Fibroblast of skin of abdomen (primary cell): ENCODE results near the gene CAB39. TPM values are rescaled to one million over a fixed set of nuclear protein-coding genes. Genes with fewer than 3 reads are reported as not detected.

Experiments used
- DNase-seq: peaks from one replicate; pipeline ENCODE4 v3.0.0-alpha.2; 2013
- polyA plus RNA-seq, 2 experiments: library from polyadenylated mRNA; unstranded; fragments of 120-200 nt; gene quantifications; one replicate each; pipeline ENCODE4 v1.2.1, GENCODE V29; 2013; ENCODE audit not compliant: insufficient read length in 2 of 2

The CAB39 gene
- polyA plus RNA-seq (2013, experiment 1 of 2; ENCODE audit: insufficient read length): 39.3 TPM
- 38.3 TPM for polyA plus RNA-seq (2013, experiment 2 of 2; ENCODE audit: insufficient read length)

GRCh38 chr2:230712443-230713330, at the start of gene CAB39:
Gene CAB39, plus strand, starts transcription at chr2:230712842. Its CDS starts 47,160 bp downstream, at chr2:230760002.
- peak; percentile 87 for DNase-seq

DNA sequence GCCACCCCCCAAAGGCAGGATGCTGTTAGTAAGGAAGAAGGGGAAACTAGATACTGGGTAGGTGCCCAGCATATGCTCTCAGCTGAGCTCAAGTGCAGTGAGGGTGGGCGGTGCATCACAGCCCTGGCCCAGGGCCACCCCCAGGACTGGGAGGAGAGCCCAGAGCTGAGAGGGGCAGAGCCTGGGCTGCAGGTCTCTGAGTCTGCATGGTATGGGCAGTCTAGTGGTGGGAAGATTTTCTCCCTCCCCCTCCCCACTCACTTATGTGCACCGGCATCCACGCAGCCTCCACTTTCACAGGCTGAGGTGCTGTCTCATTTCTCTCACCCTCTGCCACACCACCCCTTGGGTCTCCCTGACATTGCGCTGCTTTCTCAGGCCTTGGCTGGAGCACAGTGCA, 48.5 kb upstream of the CAB39 start:
- DNase-seq: peak; percentile 37

GRCh38 chr2:230664844-230665243, 47.8 kb upstream of the CAB39 start:
- DNase-seq: no peak

DNA sequence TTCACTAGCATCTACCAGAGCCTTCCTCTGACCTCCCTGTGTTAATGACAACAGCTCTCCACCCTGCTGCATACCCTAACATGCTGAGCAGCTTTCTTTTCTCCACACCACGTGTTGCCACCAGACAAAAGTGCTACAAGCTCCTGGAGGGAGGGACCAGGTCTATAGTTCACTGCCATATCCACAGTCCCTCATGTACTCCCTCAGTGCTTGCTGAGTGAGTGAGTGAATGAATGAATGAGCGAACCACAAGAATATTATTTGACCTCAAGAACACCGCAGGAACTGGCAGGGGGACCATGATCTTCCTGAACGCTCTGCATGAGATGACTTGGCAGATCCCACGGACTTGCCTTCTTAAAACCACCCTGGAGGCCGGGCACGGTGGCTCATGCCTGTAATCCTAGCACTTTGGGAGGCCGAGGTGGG, 47.4 kb upstream of the CAB39 start:
- DNase-seq: no peak

GRCh38 chr2:230666446-230666845, 46.2 kb upstream of the CAB39 start:
- DNase-seq: no peak

DNA sequence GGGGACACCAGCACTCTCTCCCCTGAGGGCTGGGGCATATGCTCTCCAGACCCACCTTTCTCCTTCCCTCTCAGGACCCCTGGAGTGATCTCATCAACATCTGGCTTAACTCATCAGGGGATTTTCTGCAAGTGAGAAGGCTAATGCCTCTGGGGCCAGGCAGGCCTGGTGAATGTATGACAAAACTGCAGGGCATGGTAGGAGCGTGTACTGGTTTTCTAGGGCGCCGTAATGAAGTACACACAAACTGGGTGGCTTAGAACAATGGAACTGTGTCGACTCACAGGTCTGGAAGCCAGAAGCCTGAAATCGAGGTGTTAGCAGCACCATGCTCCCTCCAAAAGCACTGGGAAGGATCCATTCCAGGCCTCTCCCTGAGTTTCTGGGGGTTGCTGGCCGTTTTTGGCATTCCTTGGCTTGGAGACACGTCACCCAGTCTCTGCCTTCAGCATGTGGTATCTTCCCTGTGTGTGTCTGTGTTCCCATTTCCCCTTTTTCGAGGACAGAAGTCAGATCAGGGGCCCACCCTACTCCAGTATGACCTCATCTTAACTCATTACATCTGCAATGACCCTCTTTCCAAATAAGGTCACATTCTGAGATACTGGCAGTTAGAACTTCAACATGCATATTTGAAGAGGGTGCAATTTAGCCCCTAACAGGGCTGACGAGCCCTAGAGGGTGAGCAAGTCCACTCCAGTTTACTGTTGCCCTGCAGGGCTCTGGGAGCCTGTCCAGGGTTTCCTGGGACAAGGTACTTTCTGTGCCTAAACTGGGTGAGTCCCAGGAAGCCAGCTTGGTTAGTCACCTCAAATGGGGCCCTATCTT, 45.5 kb upstream of the CAB39 start:
- DNase-seq: peak; percentile 74

GRCh38 chr2:230668184-230668938, 44.3 kb upstream of the CAB39 start:
- peak; percentile 34 for DNase-seq

DNA sequence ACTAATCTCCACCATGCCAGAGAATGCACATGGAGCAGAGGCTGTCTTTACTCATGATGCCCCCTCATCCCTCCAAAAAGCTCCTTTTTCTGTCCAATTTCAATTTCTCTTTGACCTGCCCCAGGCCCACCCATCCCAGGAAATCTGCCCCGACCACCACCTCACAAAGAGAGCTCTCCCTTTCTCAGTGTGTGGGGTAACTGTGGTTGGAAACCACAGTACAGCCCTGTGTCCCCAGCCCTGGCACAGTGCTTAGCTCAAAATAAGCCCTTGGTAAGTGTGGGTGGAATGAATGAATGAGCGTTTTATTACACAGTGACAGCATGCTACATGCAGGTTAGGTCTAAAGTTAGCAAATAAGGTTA, 43.7 kb upstream of the CAB39 start:
- DNase-seq: no peak

GRCh38 chr2:230669386-230669950, 43.2 kb upstream of the CAB39 start:
- DNase-seq: no peak

DNA sequence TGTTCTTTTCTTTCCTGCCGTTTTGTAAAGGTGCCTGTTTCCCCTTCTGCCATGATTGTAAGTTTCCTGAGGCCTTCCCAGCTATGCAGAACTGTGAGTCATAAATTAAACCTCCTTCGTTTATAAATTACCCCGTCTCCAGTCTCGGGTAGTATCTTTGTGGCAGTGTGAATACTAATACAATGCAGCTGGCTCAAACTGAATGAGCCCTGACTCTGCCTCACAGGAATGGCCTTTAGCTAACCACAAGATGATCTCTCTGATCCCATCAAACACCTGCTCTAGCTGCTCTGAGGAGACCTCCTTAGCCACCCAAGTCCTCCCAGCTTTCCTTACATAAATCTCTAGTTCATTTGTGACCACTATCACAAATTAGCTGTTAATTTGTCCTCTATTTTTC, 41.5 kb upstream of the CAB39 start:
- peak; percentile 78 for DNase-seq

DNA sequence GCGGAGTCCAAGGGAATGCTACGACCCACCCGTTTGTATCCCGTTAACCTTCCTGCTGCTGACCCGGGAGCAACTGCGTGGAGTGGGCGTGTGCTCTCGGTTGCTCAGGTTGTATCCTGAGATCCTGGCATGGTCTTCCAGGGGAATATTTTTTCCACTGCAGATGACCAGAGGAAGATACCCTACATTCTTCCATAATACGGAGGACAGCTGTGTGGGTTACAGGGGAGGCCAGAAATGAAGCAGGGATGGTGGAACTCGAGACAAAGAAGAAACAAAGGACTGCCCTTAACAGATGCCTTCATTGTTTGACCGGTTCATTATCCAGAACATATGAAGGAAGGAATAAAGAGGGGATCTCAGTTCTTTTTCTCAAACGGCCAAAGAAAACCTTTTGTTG, 39.8 kb upstream of the CAB39 start:
- no peak for DNase-seq

DNA sequence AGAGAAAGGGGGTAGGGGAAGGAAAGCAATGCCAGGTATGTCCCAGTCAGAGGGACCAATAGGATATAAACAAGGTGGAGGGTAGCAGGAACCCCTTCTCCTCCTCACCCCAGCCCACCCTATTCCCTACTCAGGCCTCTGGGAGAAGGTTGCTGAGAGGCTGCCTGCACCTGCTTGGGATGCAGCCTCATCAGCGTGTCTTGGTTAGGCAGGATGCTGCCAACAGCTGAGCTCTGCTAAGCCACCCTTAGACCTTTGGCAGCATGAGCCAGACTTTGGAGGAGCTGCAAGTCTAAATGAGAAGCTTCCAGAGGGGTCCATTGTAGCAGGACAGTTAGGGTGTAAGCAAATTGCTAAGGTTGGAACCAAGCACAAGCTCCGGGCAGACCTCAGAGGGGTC, 38.2 kb upstream of the CAB39 start:
- DNase-seq: no peak

GRCh38 chr2:230674966-230675672, 37.5 kb upstream of the CAB39 start:
- no peak for DNase-seq

GRCh38 chr2:230676546-230676945, 36.1 kb upstream of the CAB39 start:
- no peak for DNase-seq

DNA sequence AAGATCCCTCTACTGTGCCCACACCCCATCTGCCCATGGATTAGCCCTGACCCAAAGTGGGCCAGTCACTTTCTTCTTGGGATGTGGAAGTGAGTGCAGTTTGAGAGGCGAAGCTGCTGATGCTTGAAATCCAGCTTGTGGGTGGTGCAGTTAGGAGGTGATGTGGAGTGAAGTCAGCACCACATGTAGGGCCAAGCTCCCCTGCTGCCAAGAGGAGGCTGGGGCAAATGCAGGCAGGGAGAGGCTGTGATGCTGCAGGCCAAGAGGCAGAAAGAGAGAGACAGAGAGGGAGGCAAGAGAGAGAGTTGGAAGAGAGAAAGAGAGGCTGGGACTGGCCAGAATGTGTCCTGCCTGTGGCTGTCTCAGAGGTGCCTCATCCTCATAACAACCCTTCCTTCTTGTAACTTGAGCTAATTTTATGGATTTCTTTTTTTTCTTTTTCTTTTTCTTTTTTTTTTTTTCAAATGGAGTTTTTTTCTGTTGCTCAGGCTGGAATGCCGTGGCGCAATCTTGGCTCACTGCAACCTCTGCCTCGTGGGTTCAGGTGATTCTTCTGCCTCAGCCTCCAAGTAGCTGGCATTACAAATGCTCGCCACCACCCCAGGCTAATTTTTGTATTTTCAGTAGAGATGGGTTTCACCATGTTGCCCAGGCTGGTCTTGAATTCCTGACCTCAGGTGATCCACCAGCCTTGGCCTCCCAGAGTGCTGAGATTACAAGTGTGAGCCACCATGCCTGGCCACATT, 35.3 kb upstream of the CAB39 start:
- DNase-seq: no peak

GRCh38 chr2:230678018-230678417, 34.6 kb upstream of the CAB39 start:
- no peak for DNase-seq

- no peak for DNase-seq
Measured at GRCh38 chr2:230678451-230678850, 34.2 kb upstream of the CAB39 start.

- no peak for DNase-seq
Measured at GRCh38 chr2:230680463-230681170, 32.0 kb upstream of the CAB39 start.

- DNase-seq: no peak
Measured at GRCh38 chr2:230681171-230681545, 31.5 kb upstream of the CAB39 start.

DNA sequence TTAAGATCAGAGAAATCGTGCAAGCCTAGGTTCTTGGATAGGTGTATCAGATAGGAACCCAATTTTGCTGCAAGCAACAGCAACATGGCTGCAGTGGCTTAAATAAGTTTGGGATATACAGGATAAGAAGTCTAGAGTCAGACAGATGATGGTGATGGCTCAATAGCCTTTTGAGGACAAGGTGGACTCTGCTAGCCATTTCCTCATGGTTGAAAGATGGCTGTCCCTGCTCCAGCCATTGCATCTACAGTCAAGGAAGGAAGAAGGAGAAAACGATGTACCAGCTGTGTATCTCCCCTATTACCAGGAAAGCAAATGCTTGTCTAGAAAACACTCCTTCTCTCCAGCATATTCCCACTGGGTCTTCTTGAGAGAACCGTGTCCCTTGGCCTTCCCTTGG, 30.1 kb upstream of the CAB39 start:
- no peak for DNase-seq
